Tibial artery (tissue), 4 donors: ENCODE data around the gene INTU.

Experiments used
- DNase-seq, 2 donors: peaks; one replicate each; pipeline ENCODE4 v3.0.0-alpha.2; 2019
- H3K27ac ChIP-seq, 2 donors: fragments of 200-600 bp; sonication (generic) in 1 of 2; 1 replicate in 1 of 2; 2 replicates in 1 of 2; pipeline ENCODE4 v1.5.1; 2018 to 2019; ENCODE audit warnings: mild to moderate bottlenecking in 1 of 2
- H3K27me3 ChIP-seq, 2 donors: fragments of 200-600 bp; sonication (generic) in 1 of 2; one replicate each; pipeline versions ENCODE4 v1.5.1 to v1.6.0; 2016 to 2019
- H3K36me3 ChIP-seq, 3 donors: fragments of 200-600 bp; sonication (generic) in 2 of 3; one replicate each; pipeline ENCODE4 v1.5.1; 2016 to 2019; ENCODE audit warnings: mild to moderate bottlenecking in 2 of 3
- H3K4me1 ChIP-seq, 4 donors: fragments of 200-600 bp; sonication (generic) in 2 of 4; 1 replicate in 3 of 4; 2 replicates in 1 of 4; pipeline ENCODE4 v1.5.1; 2016 to 2019
- H3K4me3 ChIP-seq, 2 donors: fragments of 200-600 bp; sonication (generic) in 1 of 2; 1 replicate in 1 of 2; 2 replicates in 1 of 2; pipeline ENCODE4 v1.5.1; 2018 to 2019; ENCODE audit warnings: mild to moderate bottlenecking in 2 of 2
- H3K9me3 ChIP-seq, 3 donors: fragments of 200-600 bp; sonication (generic) in 1 of 3; one replicate each; pipeline ENCODE4 v1.5.1; 2016 to 2019
- intact Hi-C: fragments of 100-400 bp; cut with DNase I; formaldehyde crosslinking; loops from one replicate; pipeline ENCODE4 v1.15.0; 2023; ENCODE audit warnings: low total_unique reads
- TF ChIP-seq, protein P1 (sequence below), 2 experiments: fragments of 200-600 bp in 1 of 2; fragments of 450-650 bp in 1 of 2; IDR thresholded peaks; one replicate each; pipeline ENCODE4 v1.5.1; 2017 to 2019; ENCODE audit warnings: antibody characterized with exemption in 2 of 2, mild to moderate bottlenecking in 1 of 2, moderate library complexity in 1 of 2

Gene INTU

DNA sequence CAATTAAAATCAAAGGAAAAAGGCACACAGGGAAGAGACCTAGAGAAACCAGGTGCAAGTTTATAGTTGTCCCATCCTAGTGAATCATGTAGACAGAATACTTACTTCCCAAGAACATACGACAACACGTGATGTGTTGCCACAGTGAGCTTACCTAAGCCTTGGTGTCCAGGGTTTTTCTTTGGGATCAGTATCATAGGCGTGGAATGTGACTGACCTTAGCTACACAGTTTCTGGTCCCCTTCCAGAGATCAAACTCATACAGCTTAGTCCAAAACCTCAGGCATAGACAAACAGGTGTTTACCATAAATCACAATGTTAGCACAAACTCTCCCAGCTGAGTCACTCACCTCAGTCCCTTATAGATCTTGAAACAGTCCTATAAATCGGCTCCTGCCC is 115.1 kb downstream of the INTU start:
- intact Hi-C loops: no loop called here
- Histone ChIP-seq H3K4me1 (no peaks in the 10 kb centered on the region), H3K9me3 (peaks cover 0 to 8% (median 3%) of the 10 kb centered on the region in 3 donors), H3K36me3 (no peaks in the 10 kb centered on the region), H3K27ac (no peak overlapping the region), H3K4me3 (no peak overlapping the region), H3K27me3 (no peaks in the 10 kb centered on the region)
- DNase-seq: no peak
- TF ChIP-seq, protein P1, sequence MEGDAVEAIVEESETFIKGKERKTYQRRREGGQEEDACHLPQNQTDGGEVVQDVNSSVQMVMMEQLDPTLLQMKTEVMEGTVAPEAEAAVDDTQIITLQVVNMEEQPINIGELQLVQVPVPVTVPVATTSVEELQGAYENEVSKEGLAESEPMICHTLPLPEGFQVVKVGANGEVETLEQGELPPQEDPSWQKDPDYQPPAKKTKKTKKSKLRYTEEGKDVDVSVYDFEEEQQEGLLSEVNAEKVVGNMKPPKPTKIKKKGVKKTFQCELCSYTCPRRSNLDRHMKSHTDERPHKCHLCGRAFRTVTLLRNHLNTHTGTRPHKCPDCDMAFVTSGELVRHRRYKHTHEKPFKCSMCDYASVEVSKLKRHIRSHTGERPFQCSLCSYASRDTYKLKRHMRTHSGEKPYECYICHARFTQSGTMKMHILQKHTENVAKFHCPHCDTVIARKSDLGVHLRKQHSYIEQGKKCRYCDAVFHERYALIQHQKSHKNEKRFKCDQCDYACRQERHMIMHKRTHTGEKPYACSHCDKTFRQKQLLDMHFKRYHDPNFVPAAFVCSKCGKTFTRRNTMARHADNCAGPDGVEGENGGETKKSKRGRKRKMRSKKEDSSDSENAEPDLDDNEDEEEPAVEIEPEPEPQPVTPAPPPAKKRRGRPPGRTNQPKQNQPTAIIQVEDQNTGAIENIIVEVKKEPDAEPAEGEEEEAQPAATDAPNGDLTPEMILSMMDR (IDR thresholded peaks at IDR 0.05): no peak

DNA sequence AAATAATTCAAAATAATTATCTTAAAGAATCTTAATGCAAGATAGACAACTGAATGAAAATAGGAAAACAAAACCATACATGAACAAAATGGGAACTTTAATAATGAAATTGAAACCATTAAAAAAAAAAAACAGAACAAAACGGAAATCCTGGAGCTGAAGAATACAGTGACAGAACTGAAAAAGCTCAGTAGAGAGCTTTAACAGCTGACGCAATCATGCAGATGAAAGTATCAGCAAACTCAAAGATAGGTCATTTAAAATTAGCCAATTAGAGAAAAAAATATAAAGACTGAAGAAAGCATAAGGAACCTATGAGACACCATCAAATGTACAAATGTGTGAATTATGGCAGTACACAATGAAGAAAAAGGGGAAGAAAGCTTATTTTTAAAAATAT is 116.2 kb downstream of the INTU start:
- Histone ChIP-seq H3K27ac (no peak overlapping the region), H3K36me3 (no peaks in the 10 kb centered on the region), H3K4me1 (no peaks in the 10 kb centered on the region), H3K27me3 (no peaks in the 10 kb centered on the region), H3K9me3 (peaks cover 0 to 8% (median 3%) of the 10 kb centered on the region in 3 donors), H3K4me3 (no peak overlapping the region)
- TF ChIP-seq, protein P1 (IDR thresholded peaks at IDR 0.05): no peak
- no peak for DNase-seq
- intact Hi-C loops: no loop called here

DNA sequence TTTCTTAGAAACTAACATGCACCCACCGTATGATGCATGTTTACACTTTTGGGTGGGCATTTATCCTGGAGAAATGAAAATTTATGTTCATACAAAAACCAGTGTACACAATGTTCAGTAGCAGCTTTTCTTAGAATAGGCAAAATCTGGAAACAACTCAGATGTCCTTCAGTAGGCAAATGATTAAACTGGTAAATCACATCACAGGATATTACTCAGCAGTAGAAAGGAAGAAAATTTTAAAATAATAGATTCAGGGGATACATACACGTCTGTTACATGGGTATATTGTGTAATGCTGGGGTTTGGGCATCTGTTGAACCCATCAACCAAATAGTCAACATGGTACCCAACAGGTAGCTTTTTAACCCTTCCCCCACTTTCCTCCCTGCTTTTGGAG is 124.1 kb downstream of the INTU start:
- intact Hi-C loops: no loop called here
- no peaks in the 10 kb centered on the region for H3K27me3 ChIP-seq
- H3K4me3 ChIP-seq: no peak overlapping the region
- DNase-seq: no peak
- H3K4me1 ChIP-seq: no peaks in the 10 kb centered on the region
- H3K27ac ChIP-seq: no peak overlapping the region
- no peaks in the 10 kb centered on the region for H3K36me3 ChIP-seq
- H3K9me3 ChIP-seq: no peaks in the 10 kb centered on the region
- TF ChIP-seq, protein P1 (IDR thresholded peaks at IDR 0.05): no peak

GRCh38 chr4:127759228-127759820 is 126.6 kb downstream of the INTU start:
- H3K4me3 ChIP-seq: no peak overlapping the region
- intact Hi-C loops: no loop called here
- no peaks in the 10 kb centered on the region for H3K36me3 ChIP-seq
- H3K4me1 ChIP-seq: no peaks in the 10 kb centered on the region
- TF ChIP-seq, protein P1 (IDR thresholded peaks at IDR 0.05): no peak
- DNase-seq: no peak
- H3K9me3 ChIP-seq: no peaks in the 10 kb centered on the region
- H3K27ac ChIP-seq: no peak overlapping the region
- no peaks in the 10 kb centered on the region for H3K27me3 ChIP-seq

DNA sequence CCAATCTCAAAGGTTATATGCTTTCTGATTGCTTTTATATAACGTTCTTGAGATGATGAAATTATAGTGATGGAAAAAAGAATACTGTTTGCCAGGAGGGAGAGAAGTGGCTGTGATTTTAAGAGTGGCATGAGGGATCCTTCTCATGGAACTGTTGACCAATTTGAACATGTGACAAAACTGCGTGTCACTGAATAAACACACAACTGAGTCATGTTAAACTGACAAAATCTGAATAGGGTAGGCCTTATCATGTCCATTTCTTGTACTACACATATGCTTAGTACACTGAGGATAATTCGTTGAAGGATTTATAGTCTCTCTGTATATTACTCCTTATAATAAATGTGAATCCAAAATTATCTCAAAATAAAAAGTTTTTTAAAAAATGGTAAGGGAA is 127.1 kb downstream of the INTU start:
- intact Hi-C loops: no loop called here
- Histone ChIP-seq H3K27ac (no peak overlapping the region), H3K27me3 (no peaks in the 10 kb centered on the region), H3K4me3 (no peak overlapping the region), H3K4me1 (no peaks in the 10 kb centered on the region), H3K9me3 (no peaks in the 10 kb centered on the region), H3K36me3 (no peaks in the 10 kb centered on the region)
- TF ChIP-seq, protein P1 (IDR thresholded peaks at IDR 0.05): no peak
- DNase-seq: no peak
